Lung (tissue), 12 donors: ENCODE measurements around the gene ITGB6. TPM values are rescaled to one million over a fixed set of nuclear protein-coding genes. Genes with fewer than 3 reads are reported as not detected.

ENCODE experiments used
- ATAC-seq: fragments of 200-7000 bp; cut with Tn5 transposase; one replicate; pipeline ENCODE4 v1.9.1; 2020; ENCODE audit warnings: moderate number of reproducible peaks; ENCODE audit not compliant: insufficient read depth, low FRiP score
- DNase-seq, 3 donors: peaks; one replicate each; pipeline ENCODE4 v3.0.0-alpha.2; 2013 to 2017
- H3K27ac ChIP-seq, 2 donors: one replicate each; pipeline ENCODE4 v1.5.1; 2013; ENCODE audit warnings: mild to moderate bottlenecking in 2 of 2, moderate library complexity in 2 of 2, control low read depth in 1 of 2, inconsistent platforms in 1 of 2, low read depth in 1 of 2, low read length in 1 of 2
- H3K27me3 ChIP-seq, 3 donors: one replicate each; pipeline ENCODE4 v1.5.1; 2013; ENCODE audit warnings: low read length in 2 of 3; ENCODE audit not compliant: control insufficient read depth in 3 of 3, insufficient read depth in 3 of 3
- H3K36me3 ChIP-seq, 4 donors: one replicate each; pipeline ENCODE4 v1.5.1; 2013; ENCODE audit warnings: low read length in 4 of 4, mild to moderate bottlenecking in 1 of 4, moderate library complexity in 1 of 4; ENCODE audit not compliant: control insufficient read depth in 4 of 4, insufficient read depth in 4 of 4
- H3K4me1 ChIP-seq, 5 donors: one replicate each; pipeline ENCODE4 v1.5.1; 2013; ENCODE audit warnings: low read length in 5 of 5, mild to moderate bottlenecking in 2 of 5, moderate library complexity in 1 of 5; ENCODE audit not compliant: control insufficient read depth in 5 of 5, insufficient read depth in 5 of 5
- H3K4me3 ChIP-seq: one replicate; pipeline ENCODE4 v1.5.1; 2013; ENCODE audit warnings: mild to moderate bottlenecking, control low read depth, moderate library complexity
- H3K9ac ChIP-seq, 2 donors: one replicate each; pipeline ENCODE4 v1.5.1; 2013; ENCODE audit warnings: low read length in 2 of 2, control low read depth in 1 of 2; ENCODE audit not compliant: insufficient read depth in 1 of 2
- H3K9me3 ChIP-seq, 4 donors: one replicate each; pipeline ENCODE4 v1.5.1; 2013; ENCODE audit warnings: low read length in 3 of 4, mild to moderate bottlenecking in 1 of 4, moderate library complexity in 1 of 4; ENCODE audit not compliant: control insufficient read depth in 4 of 4, insufficient read depth in 3 of 4
- CTCF ChIP-seq: IDR thresholded peaks from 2 replicates; pipeline ENCODE4 v1.5.1; 2012; ENCODE audit warnings: mild to moderate bottlenecking; ENCODE audit errors: control extremely low read depth, extremely low read depth
- WGBS, 2 donors: extraction: QIAGEN DNeasy Blood & Tissue Kit; methylation state at CpG; one replicate each; pipeline ENCODE4 v1.1.7; 2013; 5-methylcytosine and 5-hydroxymethylcytosine counted together
- polyA plus RNA-seq, 2 donors: library from polyadenylated mRNA; stranded (reverse); fragments of 200-250 nt; gene quantifications; one replicate each; pipeline ENCODE4 v1.2.1, GENCODE V29; 2013
- total RNA-seq, 2 donors: library from RNA; depleted of rRNA in 1 of 2; stranded (reverse); fragments of >200 nt in 1 of 2; gene quantifications; one replicate each; pipeline ENCODE4 v1.2.1, GENCODE V29; 2014 to 2021
- donor health status: control.
- donor health status: control.
- donor health status: Bipolar disorder and iron deficiency.
- donor health status: healthy.
- donor health status: DM: yes; HTN: yes; CAD: no.

ITGB6 gene
- total and polyA plus RNA-seq, 4 donors = 35.1 to 141 (median 41.8) TPM

GRCh38 chr2:160239436-160239835, 39.4 kb upstream of the ITGB6 start:
- DNase-seq = peak in 1 of 3 donors; percentile 26
- H3K9me3 ChIP-seq = no peaks in the 10 kb centered on the region
- H3K36me3 ChIP-seq = no peaks in the 10 kb centered on the region
- no peaks in the 10 kb centered on the region for H3K27me3 ChIP-seq
- no peak overlapping the region for H3K27ac ChIP-seq
- no peak for ATAC-seq
- WGBS, 2 donors = 77 to 90% methylated on average over 5 of the region's 5 CpGs
- no peak overlapping the region for H3K9ac ChIP-seq
- TF ChIP-seq CTCF = no peak
- H3K4me3 ChIP-seq = no peak overlapping the region
- peaks cover 5 to 12% (median 6%) of the 10 kb centered on the region in 5 donors for H3K4me1 ChIP-seq

- WGBS, 2 donors = 76 to 94% methylated on average over 4 of the region's 4 CpGs
- peak overlapping the region in 1 of 2 donors; percentile 44 for H3K27ac ChIP-seq
- no peak overlapping the region for H3K4me3 ChIP-seq
- ATAC-seq (no peak), DNase-seq (no peak)
- H3K4me1 ChIP-seq = peaks cover 3 to 12% (median 6%) of the 10 kb centered on the region in 5 donors
- H3K9me3 ChIP-seq = no peaks in the 10 kb centered on the region
- H3K36me3 ChIP-seq = no peaks in the 10 kb centered on the region
- no peak for TF ChIP-seq CTCF
- no peak overlapping the region for H3K9ac ChIP-seq
- H3K27me3 ChIP-seq = no peaks in the 10 kb centered on the region
Measured at GRCh38 chr2:160238392-160238791, 38.3 kb upstream of the ITGB6 start.

- Histone ChIP-seq H3K36me3 (no peaks in the 10 kb centered on the region), H3K9ac (no peak overlapping the region), H3K9me3 (no peaks in the 10 kb centered on the region), H3K27ac (no peak overlapping the region), H3K4me3 (no peak overlapping the region), H3K4me1 (peaks cover 0 to 12% (median 0%) of the 10 kb centered on the region in 5 donors), H3K27me3 (no peaks in the 10 kb centered on the region)
- ATAC-seq (no peak), DNase-seq (no peak)
- no peak for TF ChIP-seq CTCF
- WGBS, 2 donors = 69 to 84% methylated on average over 3 of the region's 3 CpGs
Measured at GRCh38 chr2:160232905-160233475, 32.9 kb upstream of the ITGB6 start.

GRCh38 chr2:160229591-160229990, 29.5 kb upstream of the ITGB6 start:
- H3K9me3 ChIP-seq = no peaks in the 10 kb centered on the region
- ATAC-seq = no peak
- H3K36me3 ChIP-seq = no peaks in the 10 kb centered on the region
- WGBS, 2 donors = 92 to 100% methylated on average over 1 of the region's 1 CpG
- H3K4me1 ChIP-seq = peaks cover 0 to 19% (median 0%) of the 10 kb centered on the region in 5 donors
- peak overlapping the region; percentile 1 to 60 for H3K27ac ChIP-seq
- no peak for DNase-seq
- no peaks in the 10 kb centered on the region for H3K27me3 ChIP-seq
- H3K9ac ChIP-seq = no peak overlapping the region
- no peak for TF ChIP-seq CTCF
- H3K4me3 ChIP-seq = no peak overlapping the region
